WTC11 (cell line): Measurements from ENCODE around the gene ADCY3. TPM values are rescaled to one million over a fixed set of nuclear protein-coding genes. Genes with fewer than 3 reads are reported as not detected.

Experiments
- ATAC-seq: fragments of 200-7000 bp; cut with Tn5 transposase; 2 replicates; pipeline ENCODE4 v1.10.0; 2021; ENCODE audit warnings: mild to moderate bottlenecking, moderate library complexity
- CTCF ChIA-PET: fragments of 300-600 bp; sonication (Branson Sonifier 250); formaldehyde crosslinking; loops from one replicate; lab custom pipeline; 2021; ENCODE audit warnings: antibody characterized with exemption; lab: Charles Lee
- POLR2A ChIA-PET: fragments of 350-600 bp; sonication (Branson Sonifier 250); formaldehyde crosslinking; loops from one replicate; lab custom pipeline; 2021; ENCODE audit warnings: antibody characterized with exemption; lab: Charles Lee
- DNase-seq: peaks from one replicate; pipeline ENCODE4 v3.0.0; 2021; ENCODE audit warnings: low spot score
- H3K27ac Mint-ChIP-seq: 2 replicates; pipeline ENCODE4 v1.8.0; 2021; ENCODE audit warnings: mixed read lengths
- H3K27me3 Mint-ChIP-seq: 2 replicates; pipeline ENCODE4 v1.8.0; 2021; ENCODE audit warnings: low read depth, mild to moderate bottlenecking, moderate library complexity, mixed read lengths
- H3K36me3 Mint-ChIP-seq: 2 replicates; pipeline ENCODE4 v1.8.0; 2021; ENCODE audit warnings: mixed read lengths
- H3K4me1 Mint-ChIP-seq: 2 replicates; pipeline ENCODE4 v1.8.0; 2022; ENCODE audit warnings: mixed read lengths
- H3K4me3 Mint-ChIP-seq: 2 replicates; pipeline ENCODE4 v1.8.0; 2021; ENCODE audit warnings: mild to moderate bottlenecking, moderate library complexity, mixed read lengths
- H3K9me3 Mint-ChIP-seq: 2 replicates; pipeline ENCODE4 v1.8.0; 2021; ENCODE audit warnings: mixed read lengths
- AR ChIP-seq: fragments of 250-450 bp; sonication (Bioruptor Pico); IDR thresholded peaks from 2 replicates; pipeline ENCODE4 v1.9.0; 2021; ENCODE audit warnings: mild to moderate bottlenecking
- ATF1 ChIP-seq: sonication (generic); formaldehyde crosslinking; IDR thresholded peaks from 2 replicates; pipeline ENCODE4 v1.8.1; 2023; ENCODE audit warnings: mild to moderate bottlenecking, moderate library complexity, missing genetic modification reagents
- ATF2 ChIP-seq: sonication (generic); formaldehyde crosslinking; IDR thresholded peaks from 2 replicates; pipeline ENCODE4 v1.8.1; 2022; ENCODE audit warnings: low read depth, missing genetic modification reagents, borderline replicate concordance
- CREB1 ChIP-seq: sonication (generic); formaldehyde crosslinking; IDR thresholded peaks from 2 replicates; pipeline ENCODE4 v1.8.0; 2023; ENCODE audit warnings: mild to moderate bottlenecking, missing genetic modification reagents
- FOXJ3 ChIP-seq: sonication (generic); formaldehyde crosslinking; IDR thresholded peaks from 2 replicates; pipeline ENCODE4 v1.9.0; 2021; ENCODE audit warnings: missing genetic modification reagents, mild to moderate bottlenecking, borderline replicate concordance
- FOXK1 ChIP-seq: sonication (generic); formaldehyde crosslinking; IDR thresholded peaks from 2 replicates; pipeline ENCODE4 v1.8.0; 2022; ENCODE audit warnings: mild to moderate bottlenecking, moderate library complexity, missing genetic modification reagents
- JUN ChIP-seq: sonication (generic); formaldehyde crosslinking; IDR thresholded peaks from 2 replicates; pipeline ENCODE4 v1.8.0; 2023; ENCODE audit warnings: mild to moderate bottlenecking, missing genetic modification reagents
- MXD4 ChIP-seq: fragments of 250-450 bp; sonication (Bioruptor Pico); IDR thresholded peaks from 2 replicates; pipeline ENCODE4 v1.8.0; 2021; ENCODE audit warnings: mild to moderate bottlenecking, moderate library complexity, borderline replicate concordance
- MYBL2 ChIP-seq: sonication (generic); formaldehyde crosslinking; IDR thresholded peaks from 2 replicates; pipeline ENCODE4 v1.8.1; 2023; ENCODE audit warnings: mild to moderate bottlenecking, moderate library complexity, missing genetic modification reagents
- PREB ChIP-seq: sonication (generic); formaldehyde crosslinking; IDR thresholded peaks from 2 replicates; pipeline ENCODE4 v1.8.1; 2022; ENCODE audit warnings: mild to moderate bottlenecking, missing genetic modification reagents, moderate library complexity, borderline replicate concordance
- PRRX2 ChIP-seq: fragments of 250-450 bp; sonication (Bioruptor Pico); IDR thresholded peaks from 2 replicates; pipeline ENCODE4 v1.8.0; 2021; ENCODE audit warnings: mild to moderate bottlenecking
- RELA ChIP-seq: sonication (generic); formaldehyde crosslinking; IDR thresholded peaks from 2 replicates; pipeline ENCODE4 v1.8.1; 2022; ENCODE audit warnings: missing genetic modification reagents, mild to moderate bottlenecking, borderline replicate concordance
- SMAD3 ChIP-seq: sonication (generic); formaldehyde crosslinking; IDR thresholded peaks from 2 replicates; pipeline ENCODE4 v1.8.0; 2022; ENCODE audit warnings: missing genetic modification reagents, mild to moderate bottlenecking, borderline replicate concordance
- SMAD4 ChIP-seq: sonication (generic); formaldehyde crosslinking; IDR thresholded peaks from 2 replicates; pipeline ENCODE4 v1.8.0; 2022; ENCODE audit warnings: mild to moderate bottlenecking, missing genetic modification reagents
- STAT6 ChIP-seq: sonication (generic); formaldehyde crosslinking; conservative IDR thresholded peaks from 2 replicates; pipeline ENCODE4 v1.8.1; 2023; ENCODE audit warnings: mild to moderate bottlenecking, low read depth, missing genetic modification reagents, moderate library complexity
- TP53 ChIP-seq: sonication (generic); formaldehyde crosslinking; IDR thresholded peaks from 2 replicates; pipeline ENCODE4 v1.8.1; 2023; ENCODE audit warnings: mild to moderate bottlenecking, missing genetic modification reagents
- ZBTB21 ChIP-seq: sonication (generic); formaldehyde crosslinking; IDR thresholded peaks from 2 replicates; pipeline ENCODE4 v1.8.1; 2023; ENCODE audit warnings: mild to moderate bottlenecking, missing genetic modification reagents, borderline replicate concordance
- ZNF232 ChIP-seq: sonication (generic); formaldehyde crosslinking; IDR thresholded peaks from 2 replicates; pipeline ENCODE4 v1.8.0; 2022; ENCODE audit warnings: mild to moderate bottlenecking, missing genetic modification reagents
- ZNF317 ChIP-seq: sonication (generic); formaldehyde crosslinking; IDR thresholded peaks from 2 replicates; pipeline ENCODE4 v1.8.1; 2023; ENCODE audit warnings: low read depth, mild to moderate bottlenecking, moderate library complexity, missing genetic modification reagents, borderline replicate concordance
- ZNF416 ChIP-seq: fragments of 250-450 bp; sonication (Bioruptor Pico); IDR thresholded peaks from 2 replicates; pipeline ENCODE4 v1.9.0; 2021; ENCODE audit warnings: mild to moderate bottlenecking, inconsistent platforms
- ZNF423 ChIP-seq: fragments of 250-450 bp; sonication (Bioruptor Pico); IDR thresholded peaks from 2 replicates; pipeline ENCODE4 v2.1.2; 2022; ENCODE audit warnings: mild to moderate bottlenecking, moderate library complexity
- total RNA-seq: library from RNA; stranded (reverse); gene quantifications from 3 replicates; pipeline ENCODE4 v1.2.3, GENCODE V29; 2021
- TF ChIP-seq, protein P1 (sequence below): sonication (generic); formaldehyde crosslinking; IDR thresholded peaks from 2 replicates; pipeline ENCODE4 v1.8.1; 2023; ENCODE audit warnings: mild to moderate bottlenecking, missing genetic modification reagents, moderate library complexity
- TF ChIP-seq, protein P2 (sequence below): sonication (generic); formaldehyde crosslinking; IDR thresholded peaks from 2 replicates; pipeline ENCODE4 v1.8.1; 2023; ENCODE audit warnings: mild to moderate bottlenecking, missing genetic modification reagents
- TF ChIP-seq, protein P3 (sequence below): sonication (generic); formaldehyde crosslinking; IDR thresholded peaks from 2 replicates; pipeline ENCODE4 v1.8.1; 2023; ENCODE audit warnings: mild to moderate bottlenecking, missing genetic modification reagents, moderate library complexity

Gene ADCY3
- total RNA-seq, 1 experiment from 2014 or later, result 37.1 TPM

DNA sequence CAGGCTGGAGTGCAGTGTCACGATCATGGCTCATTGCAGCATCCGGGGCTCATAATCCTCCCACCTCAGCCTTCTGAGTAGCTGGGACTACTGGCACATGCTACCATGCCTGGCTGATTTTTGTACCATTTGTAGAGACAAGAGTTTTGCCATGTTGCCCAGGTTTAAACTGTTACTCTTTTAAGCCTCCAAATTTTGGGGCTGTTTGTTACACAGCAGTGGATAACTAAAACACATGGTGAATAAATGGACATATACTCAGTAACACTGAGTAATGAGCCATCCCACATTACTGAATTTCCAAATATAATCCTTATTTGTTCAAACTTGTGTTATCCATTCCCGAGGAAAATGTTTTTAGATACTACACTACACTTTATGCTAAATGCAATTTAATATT is 9.8 kb downstream of the ADCY3 start:
- TF ChIP-seq SMAD4 (CRISPR knock-in tag), result no peak
- no peak for TF ChIP-seq AR (CRISPR knock-in tag)
- no peak for TF ChIP-seq PRRX2
- no peak for TF ChIP-seq ZNF232
- TF ChIP-seq RELA, result no peak
- TF ChIP-seq FOXK1 (CRISPR knock-in tag), result no peak
- TF ChIP-seq ATF1 (CRISPR knock-in tag), result no peak
- TF ChIP-seq TP53 (CRISPR knock-in tag), result no peak
- no peak for TF ChIP-seq FOXJ3 (CRISPR knock-in tag)
- TF ChIP-seq, protein P1, sequence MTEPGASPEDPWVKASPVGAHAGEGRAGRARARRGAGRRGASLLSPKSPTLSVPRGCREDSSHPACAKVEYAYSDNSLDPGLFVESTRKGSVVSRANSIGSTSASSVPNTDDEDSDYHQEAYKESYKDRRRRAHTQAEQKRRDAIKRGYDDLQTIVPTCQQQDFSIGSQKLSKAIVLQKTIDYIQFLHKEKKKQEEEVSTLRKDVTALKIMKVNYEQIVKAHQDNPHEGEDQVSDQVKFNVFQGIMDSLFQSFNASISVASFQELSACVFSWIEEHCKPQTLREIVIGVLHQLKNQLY, result no peak
- TF ChIP-seq ATF2 (CRISPR knock-in tag), result no peak
- ChIA-PET POLR2A (no interaction called here), CTCF (interaction anchor here (0.9 kb wide), 1 partner anchor 83 kb away, joined by 4 read pairs; no protein-coding TSS in a partner anchor)
- ATAC-seq (no peak), DNase-seq (no peak)
- H3K4me1 Mint-ChIP-seq, result peaks cover 9% of the 10 kb centered on the region
- no peak overlapping the region for H3K27ac Mint-ChIP-seq
- peaks cover 9% of the 10 kb centered on the region; the same call in 1 of the 2 replicates for H3K9me3 Mint-ChIP-seq
- H3K27me3 Mint-ChIP-seq, result no peaks in the 10 kb centered on the region
- H3K4me3 Mint-ChIP-seq, result no peak overlapping the region
- peaks cover 23% of the 10 kb centered on the region for H3K36me3 Mint-ChIP-seq

- ChIA-PET POLR2A (no interaction called here), CTCF (interaction anchor here (0.9 kb wide), 1 partner anchor 82 kb away, joined by 4 read pairs; no protein-coding TSS in a partner anchor)
- TF ChIP-seq ZNF317 (CRISPR knock-in tag) (no peak), TP53 (CRISPR knock-in tag) (no peak), ZNF423 (CRISPR knock-in tag) (no peak), STAT6 (CRISPR knock-in tag) (no peak), ZNF416 (no peak), PREB (CRISPR knock-in tag) (no peak), RELA (no peak), CREB1 (CRISPR knock-in tag) (no peak), MXD4 (CRISPR knock-in tag) (no peak), ZBTB21 (CRISPR knock-in tag) (no peak), SMAD3 (CRISPR knock-in tag) (no peak), JUN (no peak), MYBL2 (CRISPR knock-in tag) (no peak)
- TF ChIP-seq, protein P2, sequence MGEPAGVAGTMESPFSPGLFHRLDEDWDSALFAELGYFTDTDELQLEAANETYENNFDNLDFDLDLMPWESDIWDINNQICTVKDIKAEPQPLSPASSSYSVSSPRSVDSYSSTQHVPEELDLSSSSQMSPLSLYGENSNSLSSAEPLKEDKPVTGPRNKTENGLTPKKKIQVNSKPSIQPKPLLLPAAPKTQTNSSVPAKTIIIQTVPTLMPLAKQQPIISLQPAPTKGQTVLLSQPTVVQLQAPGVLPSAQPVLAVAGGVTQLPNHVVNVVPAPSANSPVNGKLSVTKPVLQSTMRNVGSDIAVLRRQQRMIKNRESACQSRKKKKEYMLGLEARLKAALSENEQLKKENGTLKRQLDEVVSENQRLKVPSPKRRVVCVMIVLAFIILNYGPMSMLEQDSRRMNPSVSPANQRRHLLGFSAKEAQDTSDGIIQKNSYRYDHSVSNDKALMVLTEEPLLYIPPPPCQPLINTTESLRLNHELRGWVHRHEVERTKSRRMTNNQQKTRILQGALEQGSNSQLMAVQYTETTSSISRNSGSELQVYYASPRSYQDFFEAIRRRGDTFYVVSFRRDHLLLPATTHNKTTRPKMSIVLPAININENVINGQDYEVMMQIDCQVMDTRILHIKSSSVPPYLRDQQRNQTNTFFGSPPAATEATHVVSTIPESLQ (CRISPR knock-in tag), result no peak
- TF ChIP-seq, protein P3, sequence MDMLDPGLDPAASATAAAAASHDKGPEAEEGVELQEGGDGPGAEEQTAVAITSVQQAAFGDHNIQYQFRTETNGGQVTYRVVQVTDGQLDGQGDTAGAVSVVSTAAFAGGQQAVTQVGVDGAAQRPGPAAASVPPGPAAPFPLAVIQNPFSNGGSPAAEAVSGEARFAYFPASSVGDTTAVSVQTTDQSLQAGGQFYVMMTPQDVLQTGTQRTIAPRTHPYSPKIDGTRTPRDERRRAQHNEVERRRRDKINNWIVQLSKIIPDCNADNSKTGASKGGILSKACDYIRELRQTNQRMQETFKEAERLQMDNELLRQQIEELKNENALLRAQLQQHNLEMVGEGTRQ (CRISPR knock-in tag), result no peak
Observed at GRCh38 chr2:24909555-24910177, 10.4 kb downstream of the ADCY3 start.

More at GRCh38 chr2:24909555-24910177, 10.4 kb downstream of the ADCY3 start:
- peaks cover 23% of the 10 kb centered on the region for H3K36me3 Mint-ChIP-seq
- DNase-seq (no peak), ATAC-seq (no peak)
- H3K4me3 Mint-ChIP-seq, result no peak overlapping the region
- H3K27me3 Mint-ChIP-seq, result no peaks in the 10 kb centered on the region
- H3K9me3 Mint-ChIP-seq, result peaks cover 9% of the 10 kb centered on the region; the same call in 1 of the 2 replicates
- peaks cover 5% of the 10 kb centered on the region for H3K4me1 Mint-ChIP-seq
- H3K27ac Mint-ChIP-seq, result peak overlapping the region; percentile 75; the same call in 1 of the 2 replicates
